GM04503 (cell line): ENCODE data around the gene PARD6G.
"Not testable (repeated sequence)": the region's sequence is repeated elsewhere in the genome, so short reads cannot be mapped to it uniquely, and the experiment has no call there.

Experiments
- DNase-seq: peaks from one replicate; pipeline ENCODE4 v3.0.0-alpha.2; 2012; ENCODE audit warnings: low read depth

The PARD6G gene

DNA sequence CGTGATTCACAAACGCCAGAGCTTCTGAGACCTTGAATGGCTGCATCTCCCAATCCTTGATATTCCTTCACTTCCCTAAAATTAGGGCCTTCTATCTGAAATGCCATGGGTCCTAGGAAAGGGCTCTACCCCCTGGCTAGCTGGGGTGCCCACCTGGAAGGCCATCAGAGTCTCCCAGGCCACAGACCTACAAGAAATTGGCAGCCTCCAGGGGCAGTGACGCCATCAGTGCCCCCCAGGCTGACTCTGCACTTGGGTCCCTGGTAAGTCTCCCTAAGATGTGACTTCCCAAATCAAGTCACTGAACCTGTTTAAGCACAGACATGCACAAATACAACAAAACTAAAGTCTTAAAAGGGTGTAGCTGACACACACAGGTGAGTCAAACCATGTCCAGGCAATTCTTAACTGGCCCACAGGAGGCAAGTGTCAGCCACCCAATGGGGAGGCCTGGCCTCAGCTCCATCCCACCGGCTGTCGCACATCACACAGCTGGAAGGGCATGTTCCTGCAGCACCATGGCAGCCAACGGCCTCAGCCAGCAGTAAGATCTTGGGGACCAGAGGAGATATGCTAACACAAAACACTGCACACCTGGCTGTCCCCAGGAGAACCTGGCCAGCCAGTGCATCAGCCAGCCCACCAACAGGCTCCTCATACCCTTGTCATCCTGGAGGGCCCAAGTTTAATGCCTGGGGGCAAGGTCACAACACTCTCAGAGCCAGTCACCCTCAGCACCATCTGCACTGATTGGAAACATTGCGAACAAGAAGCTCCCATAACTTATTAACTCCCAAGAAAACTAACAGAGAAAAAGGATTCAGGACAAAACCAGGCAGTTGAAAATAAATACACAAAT is 5.2 kb downstream of the PARD6G start:
- no peak for DNase-seq

DNA sequence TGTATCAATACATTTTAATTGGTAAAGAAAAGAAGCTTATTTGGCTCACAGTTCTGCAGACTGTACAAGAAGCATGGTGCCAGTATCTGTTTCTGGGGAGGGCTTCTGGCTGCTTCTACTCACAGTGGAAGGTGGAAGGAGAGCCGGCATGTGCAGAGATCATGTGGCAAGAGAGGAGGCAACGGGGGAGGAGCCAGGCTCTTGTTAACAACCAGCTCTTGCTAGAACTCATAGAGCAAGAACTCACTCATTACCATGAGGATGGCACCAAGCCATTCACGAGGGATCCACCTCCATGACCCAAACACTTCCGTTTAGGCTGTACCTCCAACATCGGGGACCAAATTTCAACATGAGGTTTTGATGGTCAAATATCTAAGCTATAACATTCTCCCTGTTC is 7.5 kb downstream of the PARD6G start:
- no peak for DNase-seq

DNA sequence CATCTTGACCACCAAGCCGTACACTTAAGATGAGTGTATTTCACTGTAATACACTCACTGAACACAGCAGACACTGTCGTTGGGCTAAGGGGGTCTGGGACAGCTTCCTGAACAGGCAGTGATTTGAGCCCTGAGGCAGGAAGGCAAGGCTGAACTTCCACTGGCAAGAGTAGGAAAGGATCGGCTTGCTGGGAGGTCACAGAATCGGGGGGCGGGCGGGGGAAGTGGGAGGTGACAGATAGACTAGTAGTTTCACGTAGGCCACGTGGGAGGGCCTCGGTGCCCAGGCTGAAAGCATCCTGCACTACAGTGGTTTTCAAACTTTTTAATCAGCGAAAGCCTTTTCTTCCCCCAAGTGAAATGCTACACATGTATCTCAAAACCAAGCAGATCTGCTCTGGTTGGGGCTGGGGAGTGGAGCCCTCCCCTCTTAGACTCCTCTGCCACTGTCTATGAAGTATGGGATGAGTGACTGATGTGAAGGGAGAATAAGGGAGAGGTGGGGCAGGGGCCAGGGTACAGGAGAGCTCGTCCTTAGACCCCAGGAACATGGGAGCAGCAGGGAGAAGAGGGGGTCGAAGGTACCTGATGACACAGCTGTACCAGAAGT is 8.6 kb downstream of the PARD6G start:
- no peak for DNase-seq

DNA sequence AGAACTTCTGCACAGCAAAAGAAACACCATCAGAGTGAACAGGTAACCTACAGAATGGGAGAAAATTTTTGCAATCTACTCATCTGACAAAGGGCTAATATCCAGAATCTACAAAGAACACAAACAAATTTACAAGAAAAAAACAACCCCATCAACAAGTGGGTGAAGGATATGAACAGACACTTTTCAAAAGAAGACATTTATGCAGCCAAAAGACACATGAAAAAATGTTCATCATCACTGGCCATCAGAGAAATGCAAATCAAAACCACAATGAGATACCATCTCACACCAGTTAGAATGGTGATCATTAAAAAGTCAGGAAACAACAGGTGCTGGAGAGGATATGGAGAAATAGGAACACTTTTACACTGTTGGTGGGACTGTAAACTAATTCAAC is 9.8 kb downstream of the PARD6G start:
- not testable (repeated sequence) for DNase-seq

DNA sequence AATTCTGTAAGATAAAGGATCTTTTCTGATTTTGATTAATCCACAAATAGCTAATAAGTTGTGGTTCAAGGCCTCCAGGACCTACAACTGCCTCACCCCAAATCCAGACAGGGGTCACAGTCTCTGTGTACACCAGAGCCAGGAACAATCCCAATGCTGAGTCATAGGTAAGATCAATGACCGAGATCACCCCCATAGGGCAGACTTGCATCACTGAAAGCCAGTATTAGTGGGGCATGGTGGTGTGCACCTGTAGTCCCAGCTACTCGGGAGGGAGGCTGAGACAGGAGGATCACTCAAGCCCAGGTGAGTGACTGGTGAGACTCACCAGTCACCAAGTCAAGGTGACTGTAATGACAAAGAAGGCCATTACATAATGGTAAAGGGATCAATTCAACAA is 12.9 kb downstream of the PARD6G start:
- no peak for DNase-seq

DNA sequence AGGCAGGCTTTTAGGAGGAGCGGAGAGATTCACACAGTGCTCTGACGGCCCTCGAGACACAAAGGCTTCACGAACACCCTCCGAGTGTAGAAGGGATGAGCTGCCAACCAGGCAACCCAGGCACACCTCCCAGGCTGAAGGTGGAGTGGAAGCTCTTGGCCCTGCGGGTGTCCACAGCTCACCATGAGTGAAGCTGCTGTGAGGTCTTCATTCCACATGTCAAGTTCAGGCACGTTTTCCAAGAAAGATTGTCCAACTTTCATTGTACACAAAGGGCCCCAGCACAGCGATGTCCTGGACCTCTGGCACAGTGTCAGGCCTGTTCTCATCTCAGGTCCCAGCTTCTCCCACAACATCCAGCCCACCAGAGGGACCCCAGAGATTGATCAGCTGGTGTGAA is 13.4 kb downstream of the PARD6G start:
- DNase-seq, result no peak

DNA sequence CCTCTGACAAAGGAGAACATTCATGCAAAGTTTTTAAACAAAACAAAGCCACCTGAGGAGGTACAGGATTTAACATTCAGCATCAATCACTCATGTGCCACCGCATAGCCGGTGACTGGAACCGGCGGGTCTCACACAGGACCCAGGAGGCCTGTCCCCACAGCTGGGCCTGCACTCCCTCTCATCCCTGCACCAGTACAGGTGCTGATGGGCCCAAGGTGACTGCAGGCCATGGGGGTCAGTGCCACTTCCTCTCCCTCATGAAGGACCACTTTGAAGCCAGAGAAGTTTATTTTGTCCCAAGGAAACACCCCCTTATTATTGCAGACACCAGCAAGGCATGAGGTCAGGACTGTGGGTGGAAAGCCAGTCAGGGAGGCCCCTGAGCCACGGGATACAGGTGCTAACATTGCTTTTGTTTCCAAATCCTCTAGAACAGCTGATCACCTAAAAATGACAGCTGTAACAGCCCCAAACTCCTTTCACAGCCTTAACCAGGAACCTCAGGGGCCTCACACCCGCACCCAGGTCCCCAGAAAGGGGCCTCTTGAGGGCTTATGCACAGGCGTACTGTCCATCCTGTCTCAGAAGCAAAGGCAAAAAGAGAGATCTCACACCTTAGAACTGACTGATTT is 14.0 kb downstream of the PARD6G start:
- DNase-seq, result no peak

DNA sequence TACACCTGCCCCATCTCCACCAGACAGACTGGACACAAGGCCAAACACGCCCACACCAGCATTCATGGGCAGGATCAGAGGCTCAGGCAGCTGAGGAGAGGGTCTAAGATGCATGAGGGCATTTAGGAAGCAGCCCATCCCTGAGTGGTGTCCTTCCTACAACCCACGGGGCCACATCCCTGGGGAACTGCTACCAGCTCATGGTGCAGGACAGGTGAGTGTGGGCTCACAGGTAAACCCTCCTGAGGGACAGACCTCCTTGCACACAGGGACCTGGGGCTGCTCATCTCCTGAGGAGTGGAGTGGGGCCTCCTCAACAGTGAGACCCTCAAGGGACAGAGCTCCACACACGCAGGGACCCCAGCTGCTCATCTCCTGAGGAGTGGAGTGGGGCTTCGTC is 14.6 kb downstream of the PARD6G start:
- no peak for DNase-seq

DNA sequence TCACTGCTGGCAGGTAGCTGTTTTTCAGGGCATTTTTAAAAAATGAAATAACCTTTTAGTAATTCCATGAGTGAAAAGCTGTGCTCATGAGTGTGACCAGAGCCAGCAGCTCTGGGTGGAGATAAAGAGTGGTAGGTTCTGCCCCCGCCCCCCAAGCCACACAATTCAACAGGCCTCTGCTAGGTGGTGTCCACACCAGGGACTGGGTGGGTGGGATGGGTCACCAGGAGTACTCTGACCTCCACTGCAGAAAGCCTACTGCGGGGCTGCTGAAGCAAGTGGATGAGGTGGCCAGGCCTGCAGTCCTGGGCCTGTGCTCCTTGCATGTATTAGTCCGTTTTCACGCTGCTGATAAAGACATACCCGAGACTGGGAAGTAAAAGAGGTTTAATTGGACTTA is 15.3 kb downstream of the PARD6G start:
- DNase-seq, result no peak

DNA sequence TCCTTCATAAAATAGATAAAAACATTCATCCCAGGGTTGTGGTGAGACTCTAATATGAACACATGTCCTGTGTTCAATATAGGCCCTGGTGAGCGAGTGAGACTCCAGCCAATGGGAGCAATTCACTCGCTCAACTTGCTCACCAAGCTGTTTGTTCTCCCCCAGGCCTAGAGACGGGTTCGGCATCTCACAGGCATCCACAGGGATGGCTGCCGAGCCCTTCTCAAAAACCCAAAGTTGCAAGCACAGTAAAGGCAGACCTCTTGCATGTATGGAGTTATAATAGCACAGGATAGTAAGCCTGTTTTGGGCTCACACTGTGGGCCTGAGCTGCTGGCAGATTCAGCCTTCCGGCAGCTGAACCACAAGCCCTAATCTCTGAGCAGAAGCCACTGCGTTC is 15.7 kb downstream of the PARD6G start:
- no peak for DNase-seq

DNA sequence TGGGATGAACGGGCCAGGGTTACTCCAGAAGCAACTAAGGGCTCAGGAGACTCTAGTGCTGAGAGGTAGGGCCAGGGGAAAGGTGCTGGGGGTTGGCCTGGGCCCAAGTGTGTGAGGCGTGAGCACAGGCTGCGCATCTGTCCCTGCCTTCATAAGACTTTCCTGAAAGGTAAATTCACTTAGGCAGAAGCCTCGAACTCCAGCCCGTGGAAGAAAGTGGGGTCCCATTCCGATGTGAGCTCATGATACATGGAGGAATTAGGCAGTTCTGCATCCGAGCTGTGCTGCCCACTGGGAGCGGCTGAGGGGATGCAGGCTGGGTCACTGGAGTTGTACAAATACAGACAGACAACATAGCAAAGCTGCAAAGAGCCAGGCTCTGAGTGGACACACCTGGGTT is 16.2 kb downstream of the PARD6G start:
- no peak for DNase-seq

DNA sequence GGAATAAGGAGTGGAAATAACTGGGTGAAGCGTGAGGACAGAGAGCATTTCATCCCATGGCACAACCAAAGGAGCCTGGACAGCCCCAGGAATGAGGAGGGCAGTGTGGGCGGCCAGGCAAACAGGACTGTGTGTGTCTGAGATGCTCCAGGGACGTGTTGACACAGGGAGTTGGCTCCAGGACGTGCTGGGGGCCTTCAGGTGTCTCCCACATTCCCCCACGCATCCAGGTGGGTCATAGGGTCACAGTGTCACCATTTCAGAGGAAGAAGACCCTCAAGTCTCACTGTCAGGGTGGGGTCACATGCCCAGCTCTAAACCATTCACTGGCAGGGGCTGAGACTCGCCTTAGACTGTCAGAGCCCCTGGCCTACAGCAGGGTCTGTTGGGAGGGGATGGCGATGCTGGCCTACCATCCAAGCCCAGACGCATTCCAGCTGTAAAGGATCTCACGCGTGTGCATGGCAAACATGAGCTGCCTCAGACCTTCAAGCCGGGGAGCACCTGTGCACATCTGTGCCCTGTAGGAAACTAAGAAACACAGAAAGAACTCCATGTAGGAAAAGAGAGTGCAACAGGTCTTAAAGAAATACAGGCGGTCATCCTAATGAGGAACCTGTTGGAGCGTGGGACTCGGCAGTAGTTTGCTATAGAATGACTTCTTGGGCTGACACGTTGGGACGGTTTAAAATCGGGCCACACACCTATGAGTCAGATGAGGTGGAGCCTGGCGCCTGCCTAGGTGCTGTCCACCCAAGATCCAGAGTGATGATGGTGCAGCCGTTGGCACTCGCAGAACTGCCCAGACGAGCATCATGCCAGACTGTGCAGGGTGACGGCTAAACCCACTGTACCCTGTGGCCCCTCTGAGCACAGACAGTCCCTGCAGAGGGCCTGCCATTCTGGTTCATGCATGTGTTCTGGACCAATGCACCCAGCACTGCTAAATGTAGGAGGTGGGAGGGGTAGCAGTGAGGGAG is 17.3 kb downstream of the PARD6G start:
- DNase-seq, result no peak

DNA sequence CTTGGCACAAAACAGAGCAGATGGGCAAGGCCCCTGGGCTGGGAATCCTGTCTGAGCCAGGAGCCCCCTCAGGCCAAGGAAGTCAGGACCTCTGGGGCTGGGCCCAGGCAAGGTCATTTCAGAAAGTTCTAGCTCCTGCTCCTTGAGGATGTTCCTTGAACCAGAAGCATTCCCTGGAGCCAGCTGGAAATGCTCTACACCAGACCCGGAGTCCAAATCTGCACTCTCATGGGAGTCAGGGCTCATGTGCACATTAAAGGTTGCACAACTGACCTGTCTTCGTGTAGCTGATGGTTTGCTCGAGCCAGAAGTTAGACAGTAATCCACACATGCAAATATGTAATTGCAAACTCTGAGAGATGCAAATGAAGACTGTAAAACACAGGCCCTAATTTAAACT is 18.0 kb downstream of the PARD6G start:
- no peak for DNase-seq

DNA sequence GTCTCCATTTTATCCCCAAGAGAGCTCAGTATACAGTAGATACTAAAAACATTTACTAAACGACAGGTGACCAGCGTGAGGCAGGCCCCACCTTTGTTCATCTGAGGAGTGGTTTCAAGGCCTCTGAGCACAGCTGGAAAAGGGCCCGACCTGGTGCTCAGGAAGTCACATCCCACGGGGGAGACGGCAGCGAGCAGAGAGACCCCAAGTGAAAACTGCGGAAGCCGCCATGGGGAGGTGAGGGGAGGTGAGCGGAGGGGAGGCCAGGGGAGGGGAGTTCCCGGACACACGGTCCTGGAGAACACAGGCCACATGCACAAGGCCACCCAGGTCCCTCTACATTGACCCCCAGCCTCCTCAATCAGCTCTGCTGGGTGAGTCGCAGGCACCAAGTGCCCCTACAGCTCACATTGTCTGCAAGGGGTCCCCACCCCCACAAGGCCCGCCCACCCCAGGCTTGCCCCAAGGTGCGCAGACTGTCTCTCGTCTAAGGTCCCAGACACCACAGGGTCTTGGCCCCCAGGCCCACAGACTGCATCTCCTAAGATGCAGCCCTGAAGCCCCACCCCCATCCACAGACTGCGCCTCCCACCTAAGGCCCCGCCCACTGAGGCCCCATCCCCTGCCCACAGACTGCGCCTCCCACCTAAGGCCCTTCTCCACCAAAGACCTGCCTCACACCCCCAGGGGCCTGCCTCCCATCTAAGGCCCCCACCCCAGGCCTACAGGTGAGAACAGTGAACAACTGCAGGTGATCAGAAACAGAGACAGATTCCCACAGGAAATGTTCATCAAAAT is 19.1 kb downstream of the PARD6G start:
- DNase-seq, result no peak

DNA sequence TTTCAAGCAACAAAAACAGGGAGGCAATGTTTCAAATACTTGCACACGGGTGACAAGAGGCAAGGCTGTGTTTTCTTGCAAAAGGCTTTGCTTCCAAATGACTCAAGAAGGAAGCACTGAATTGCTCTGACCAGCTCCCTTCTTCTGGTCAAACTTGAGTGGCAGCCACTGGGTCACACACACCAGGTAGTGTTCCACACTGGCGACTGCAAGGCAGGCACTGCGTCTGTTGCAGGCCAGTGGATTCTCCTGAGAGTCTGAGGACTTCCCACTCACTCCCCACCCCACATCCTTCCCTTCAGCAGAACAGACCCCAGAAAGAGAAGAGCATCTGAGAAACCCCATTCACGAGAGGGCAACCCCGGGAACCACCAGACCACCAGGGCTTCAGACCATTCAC is 19.8 kb downstream of the PARD6G start:
- no peak for DNase-seq

DNA sequence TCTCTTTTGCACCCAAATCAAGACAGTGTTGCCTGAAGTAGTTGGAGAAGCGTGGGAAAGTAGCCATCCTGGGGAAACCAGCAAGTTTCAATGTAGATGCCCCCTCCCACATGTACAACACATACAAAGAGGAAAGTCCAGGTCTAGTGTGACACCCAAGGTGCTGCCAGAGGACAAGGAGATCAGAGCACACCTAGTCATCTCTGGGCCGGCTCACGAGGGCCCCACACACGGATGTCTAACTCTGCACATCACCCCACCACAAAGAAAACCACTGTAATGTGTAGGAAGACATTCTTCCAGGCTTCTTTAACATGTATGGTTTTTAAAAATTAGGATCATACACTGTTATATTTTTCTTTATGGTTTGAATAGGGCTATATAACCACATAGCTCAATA is 21.6 kb downstream of the PARD6G start:
- DNase-seq, result no peak

DNA sequence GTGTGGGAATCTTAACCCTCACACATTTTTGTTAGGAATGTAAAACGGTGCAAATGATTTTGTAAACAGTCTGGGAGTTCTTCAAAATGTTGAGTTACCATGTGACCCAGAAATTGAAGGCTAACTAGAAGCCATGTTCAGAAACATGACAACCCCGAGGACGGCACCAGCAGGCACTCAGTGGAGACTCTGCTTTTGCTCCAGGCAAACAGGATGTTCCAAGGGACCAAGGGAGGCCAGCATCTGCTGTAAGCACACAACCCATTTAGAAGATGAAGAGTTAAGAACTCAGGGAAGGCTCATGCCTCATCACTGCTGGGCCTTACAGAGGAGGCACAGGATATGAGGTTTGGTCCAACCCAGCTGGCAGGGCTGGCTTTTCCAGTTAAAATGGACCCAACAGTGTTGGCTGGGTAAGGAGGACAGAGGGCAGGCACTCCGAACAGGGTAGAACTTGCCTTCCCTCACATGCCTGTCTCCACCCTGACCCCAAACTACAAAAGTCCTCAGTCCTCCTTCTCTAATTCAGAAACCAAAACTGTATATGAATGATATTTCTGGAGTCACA is 23.6 kb downstream of the PARD6G start:
- no peak for DNase-seq

DNA sequence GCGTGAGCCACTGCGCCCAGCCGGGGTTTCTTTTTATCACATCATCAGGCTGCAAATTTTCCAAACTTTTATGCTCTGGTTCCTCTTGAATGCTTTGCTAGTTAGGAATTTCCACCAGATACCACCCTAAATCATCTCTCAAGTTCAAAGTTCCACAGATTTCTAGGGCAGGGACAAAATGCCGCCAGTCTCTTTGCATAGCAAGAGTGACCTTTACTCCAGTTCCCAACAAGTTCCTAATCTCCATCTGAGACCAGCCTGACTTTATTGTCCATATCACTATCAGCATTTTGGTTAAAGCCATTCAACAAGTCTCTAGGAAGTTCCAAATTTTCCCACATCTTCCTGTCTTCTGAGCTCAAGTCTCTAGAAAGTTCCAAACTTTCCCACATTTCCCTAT is 27.8 kb downstream of the PARD6G start:
- not testable (repeated sequence) for DNase-seq

DNA sequence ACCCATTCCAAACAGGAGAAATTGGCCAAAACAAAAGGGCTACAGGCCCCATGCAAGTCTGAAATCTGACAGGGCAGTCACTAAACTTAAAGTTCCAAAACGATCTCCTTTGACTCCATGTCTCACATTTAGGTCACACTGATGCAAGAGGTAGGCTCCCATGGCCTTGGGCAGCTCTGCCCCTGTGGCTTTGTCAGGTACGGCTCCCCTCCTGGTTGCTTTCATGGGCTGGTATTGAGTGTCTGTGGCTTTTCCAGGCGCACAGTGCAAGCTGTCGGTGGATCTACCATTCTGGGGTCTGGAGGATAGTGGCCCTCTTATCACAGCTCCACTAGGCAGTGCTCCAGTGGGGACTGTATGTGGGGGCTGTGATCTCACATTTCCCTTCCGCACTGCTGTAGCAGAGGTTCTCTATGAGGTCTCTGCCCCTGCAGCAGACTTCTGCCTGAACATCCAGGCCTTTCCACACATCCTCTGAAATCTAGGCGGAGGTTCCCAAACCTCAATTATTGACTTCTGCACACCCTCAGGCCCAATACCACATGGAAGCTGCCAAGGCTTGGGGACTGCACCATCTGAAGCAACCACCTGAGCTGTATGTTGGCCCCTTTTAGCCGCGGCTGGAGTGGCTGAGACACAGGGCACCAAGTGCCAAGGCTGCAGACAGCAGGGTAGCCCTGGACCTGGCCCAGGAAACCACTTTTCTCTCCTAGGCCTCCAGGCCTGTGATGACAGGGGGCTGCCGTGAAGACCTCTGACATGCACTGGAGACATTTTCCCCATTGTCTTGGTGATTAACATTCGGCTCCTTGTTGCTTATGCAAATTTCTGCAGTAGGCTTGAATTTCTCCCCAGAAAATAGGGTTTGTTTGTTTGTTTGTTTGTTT is 28.7 kb downstream of the PARD6G start:
- DNase-seq, result no peak

DNA sequence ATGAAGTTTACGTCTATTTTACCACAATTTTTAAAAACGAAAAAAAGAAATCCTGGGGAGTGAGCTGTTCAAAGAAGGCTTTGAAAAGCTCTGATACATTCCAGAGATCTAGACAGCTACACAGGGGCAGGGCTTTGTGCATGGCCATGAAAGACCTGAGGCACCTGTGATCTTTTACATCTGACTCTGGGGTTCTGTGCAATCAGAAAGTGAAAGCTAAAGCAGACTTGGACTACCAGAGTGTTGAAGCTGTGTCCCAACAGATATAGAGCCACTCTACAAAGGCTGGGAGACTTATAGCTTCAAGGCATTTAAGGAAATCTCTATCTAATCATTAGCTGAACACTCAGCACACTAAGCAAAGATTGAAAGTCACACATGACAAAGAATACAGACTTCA is 34.1 kb downstream of the PARD6G start:
- DNase-seq, result no peak
